Stomach (tissue), 4 donors: ENCODE data around the gene HEMGN.

Experiments used
- CTCF ChIP-seq, 7 experiments: fragments of 450-650 bp in 4 of 7; fragments of 200-600 bp in 3 of 7; sonication (generic) in 3 of 7; IDR thresholded peaks; one replicate each; pipeline ENCODE4 v1.5.1; 2016 to 2019; ENCODE audit warnings: antibody characterized with exemption in 7 of 7, control low read depth in 2 of 7, mild to moderate bottlenecking in 1 of 7
- POLR2A ChIP-seq, 4 donors: fragments of 450-650 bp; IDR thresholded peaks; one replicate each; pipeline ENCODE4 v1.6.1; 2016; ENCODE audit warnings: antibody characterized with exemption in 4 of 4, control low read depth in 2 of 4, mild to moderate bottlenecking in 1 of 4, moderate library complexity in 1 of 4

DNA sequence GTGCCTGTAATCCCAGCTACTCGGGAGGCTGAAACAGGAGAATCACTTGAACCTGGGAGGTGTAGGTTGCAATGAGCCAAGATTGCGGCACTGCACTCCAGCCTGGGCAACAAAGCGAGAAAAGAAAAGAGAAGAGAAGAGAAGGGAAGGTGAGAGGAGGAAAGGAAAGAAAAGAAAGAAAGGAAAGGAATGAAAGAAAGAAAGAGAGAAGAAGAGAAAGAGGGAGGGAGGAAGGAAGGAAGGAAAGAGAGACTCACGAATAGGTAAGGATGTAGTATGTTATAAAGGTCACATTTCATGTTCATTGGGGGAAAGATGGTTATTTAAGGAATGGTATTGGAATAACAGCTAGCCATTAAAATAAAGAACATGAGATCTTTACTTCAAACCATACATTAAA, 34.8 kb upstream of the HEMGN start:
- no peak for TF ChIP-seq CTCF (IDR thresholded peaks at IDR 0.05)
- no peak for TF ChIP-seq POLR2A (IDR thresholded peaks at IDR 0.05)
